ENCODE data around the gene CDH1. TPM values are rescaled to one million over a fixed set of nuclear protein-coding genes. Genes with fewer than 3 reads are reported as not detected.

Gene CDH1
- total RNA-seq, 2 experiments from 2014 or later = 0.16 to 0.54 TPM

DNA sequence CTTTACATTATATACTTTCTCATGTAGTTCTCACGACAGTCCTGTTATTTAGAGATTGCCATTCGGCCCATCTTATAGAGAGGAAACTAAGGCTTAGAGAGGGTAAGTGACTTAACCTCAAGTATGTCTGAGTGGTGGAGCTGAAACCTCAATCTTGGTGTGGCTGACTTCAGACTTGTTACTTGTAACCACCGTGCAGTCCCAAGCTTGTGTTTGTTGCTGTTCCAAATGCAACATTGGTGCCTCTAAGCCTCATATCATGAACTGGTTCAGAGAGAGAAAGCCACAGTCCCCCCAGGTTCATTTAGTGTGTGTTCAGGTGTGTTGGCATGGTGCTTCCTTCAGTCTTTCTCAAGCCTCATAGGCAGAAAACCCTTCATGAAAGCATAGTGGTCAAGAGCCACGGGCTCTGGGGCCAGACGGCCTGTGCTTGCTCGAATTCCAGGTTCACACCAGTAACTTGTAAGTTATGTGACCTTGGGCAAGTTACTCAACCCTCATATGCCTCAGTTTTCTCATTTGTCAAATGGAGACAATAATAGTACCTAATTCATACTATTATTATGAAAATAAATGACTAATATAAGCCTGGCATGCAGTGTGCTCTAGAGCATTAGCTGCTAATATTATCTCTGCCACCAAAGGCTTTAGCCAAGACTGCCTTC, 39.9 kb downstream of the CDH1 start:
- Mint-ChIP-seq H3K36me3 (ENCODE audit: low read depth) (no peaks in the 10 kb centered on the region), H3K27me3 (peaks cover 4% of the 10 kb centered on the region), H3K4me3 (no peak overlapping the region), H3K4me1 (ENCODE audit: low read depth) (peaks cover 7% of the 10 kb centered on the region), H3K9me3 (no peaks in the 10 kb centered on the region), H3K27ac (no peak overlapping the region)
- ATAC-seq (peak; percentile 85), DNase-seq (peak; percentile 70)
- intact Hi-C loops (cut with micrococcal nuclease) = no loop called here
- ChIA-PET CTCF (interaction anchor here (1.5 kb wide), 1 partner anchor 24 kb away, joined by 3 read pairs; no protein-coding TSS in a partner anchor), POLR2A (interaction anchor here (1.5 kb wide), 1 partner anchor 21 kb away, joined by 4 read pairs; no protein-coding TSS in a partner anchor)
- TF ChIP-seq, protein P1, sequence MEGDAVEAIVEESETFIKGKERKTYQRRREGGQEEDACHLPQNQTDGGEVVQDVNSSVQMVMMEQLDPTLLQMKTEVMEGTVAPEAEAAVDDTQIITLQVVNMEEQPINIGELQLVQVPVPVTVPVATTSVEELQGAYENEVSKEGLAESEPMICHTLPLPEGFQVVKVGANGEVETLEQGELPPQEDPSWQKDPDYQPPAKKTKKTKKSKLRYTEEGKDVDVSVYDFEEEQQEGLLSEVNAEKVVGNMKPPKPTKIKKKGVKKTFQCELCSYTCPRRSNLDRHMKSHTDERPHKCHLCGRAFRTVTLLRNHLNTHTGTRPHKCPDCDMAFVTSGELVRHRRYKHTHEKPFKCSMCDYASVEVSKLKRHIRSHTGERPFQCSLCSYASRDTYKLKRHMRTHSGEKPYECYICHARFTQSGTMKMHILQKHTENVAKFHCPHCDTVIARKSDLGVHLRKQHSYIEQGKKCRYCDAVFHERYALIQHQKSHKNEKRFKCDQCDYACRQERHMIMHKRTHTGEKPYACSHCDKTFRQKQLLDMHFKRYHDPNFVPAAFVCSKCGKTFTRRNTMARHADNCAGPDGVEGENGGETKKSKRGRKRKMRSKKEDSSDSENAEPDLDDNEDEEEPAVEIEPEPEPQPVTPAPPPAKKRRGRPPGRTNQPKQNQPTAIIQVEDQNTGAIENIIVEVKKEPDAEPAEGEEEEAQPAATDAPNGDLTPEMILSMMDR (IDR thresholded peaks at IDR 0.05) = no peak

GRCh38 chr16:68778551-68779231, 41.6 kb downstream of the CDH1 start:
- no peaks in the 10 kb centered on the region for H3K9me3 Mint-ChIP-seq
- no peak overlapping the region for H3K27ac Mint-ChIP-seq
- peaks cover 4% of the 10 kb centered on the region for H3K27me3 Mint-ChIP-seq
- intact Hi-C loops (cut with micrococcal nuclease) = no loop called here
- ChIA-PET POLR2A (no interaction called here), CTCF (interaction anchor here (1.2 kb wide), 1 partner anchor 188 kb away, joined by 3 read pairs; no protein-coding TSS in a partner anchor)
- peaks cover 14% of the 10 kb centered on the region for H3K4me1 Mint-ChIP-seq (ENCODE audit: low read depth)
- H3K4me3 Mint-ChIP-seq = no peak overlapping the region
- TF ChIP-seq, protein P1 (IDR thresholded peaks at IDR 0.05) = no peak
- ATAC-seq (no peak), DNase-seq (no peak)
- H3K36me3 Mint-ChIP-seq (ENCODE audit: low read depth) = no peaks in the 10 kb centered on the region

- ChIA-PET POLR2A (no interaction called here), CTCF (no interaction called here)
- DNase-seq = no peak
- Mint-ChIP-seq H3K4me1 (ENCODE audit: low read depth) (peaks cover 14% of the 10 kb centered on the region), H3K9me3 (no peaks in the 10 kb centered on the region), H3K36me3 (ENCODE audit: low read depth) (no peaks in the 10 kb centered on the region), H3K27ac (no peak overlapping the region), H3K27me3 (peaks cover 4% of the 10 kb centered on the region), H3K4me3 (no peak overlapping the region)
- no peak for ATAC-seq
- intact Hi-C loops (cut with micrococcal nuclease) = no loop called here
- TF ChIP-seq, protein P1 (IDR thresholded peaks at IDR 0.05) = no peak
Observed at GRCh38 chr16:68779891-68780290, 42.8 kb downstream of the CDH1 start.

GRCh38 chr16:68781784-68782183, 44.7 kb downstream of the CDH1 start:
- ChIA-PET POLR2A (no interaction called here), CTCF (interaction anchor here (1.6 kb wide), 1 partner anchor 11 kb away, joined by 4 read pairs; no protein-coding TSS in a partner anchor)
- Mint-ChIP-seq H3K4me3 (no peak overlapping the region), H3K4me1 (ENCODE audit: low read depth) (peaks cover 11% of the 10 kb centered on the region), H3K27ac (no peak overlapping the region), H3K27me3 (peaks cover 1% of the 10 kb centered on the region), H3K36me3 (ENCODE audit: low read depth) (no peaks in the 10 kb centered on the region), H3K9me3 (no peaks in the 10 kb centered on the region)
- intact Hi-C loops (cut with micrococcal nuclease) = no loop called here
- TF ChIP-seq, protein P1 (IDR thresholded peaks at IDR 0.05) = no peak
- DNase-seq (no peak), ATAC-seq (no peak)

Data from activated CD8-positive, alpha-beta T cell treated with anti-CD3 and anti-CD28 coated beads for 36 hours (primary cell).